CD4-positive, alpha-beta T cell treated with Interferon gamma for 1 hour (primary cell): ENCODE measurements around the gene KLRB1.
A peak's percentile ranks its signal among the peaks of the same experiment; 100 is the strongest.
"Not testable (repeated sequence)": the region's sequence is repeated elsewhere in the genome, so short reads cannot be mapped to it uniquely, and the experiment has no call there.

ENCODE experiments used
- DNase-seq: peaks from one replicate; pipeline ENCODE4 v3.0.0-alpha.2; 2020

Gene KLRB1

DNA sequence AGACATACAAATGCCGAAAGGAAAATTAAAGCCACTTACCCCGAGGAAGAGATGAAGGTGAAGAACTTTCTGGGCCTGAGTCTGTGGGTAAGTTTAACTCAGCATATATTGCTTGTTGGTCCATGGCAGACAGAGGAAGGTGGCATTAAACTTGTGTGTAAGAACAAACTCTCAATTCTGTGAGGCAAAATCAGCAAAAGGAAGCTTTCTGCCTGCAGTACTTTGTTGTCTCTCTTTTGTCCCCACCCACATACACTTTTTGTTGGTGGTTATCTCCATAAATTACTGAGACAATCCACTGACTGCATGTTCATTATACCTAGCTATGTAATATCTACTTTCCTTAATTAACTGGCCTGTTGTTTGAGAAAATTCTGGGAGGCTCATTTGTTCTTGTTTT lies at the start of gene KLRB1:
Gene KLRB1, minus strand, starts transcription at position 201 of the 400 bp plus-strand sequence. Its CDS starts 77 bp downstream, at position 124.
- DNase-seq: no peak

DNA sequence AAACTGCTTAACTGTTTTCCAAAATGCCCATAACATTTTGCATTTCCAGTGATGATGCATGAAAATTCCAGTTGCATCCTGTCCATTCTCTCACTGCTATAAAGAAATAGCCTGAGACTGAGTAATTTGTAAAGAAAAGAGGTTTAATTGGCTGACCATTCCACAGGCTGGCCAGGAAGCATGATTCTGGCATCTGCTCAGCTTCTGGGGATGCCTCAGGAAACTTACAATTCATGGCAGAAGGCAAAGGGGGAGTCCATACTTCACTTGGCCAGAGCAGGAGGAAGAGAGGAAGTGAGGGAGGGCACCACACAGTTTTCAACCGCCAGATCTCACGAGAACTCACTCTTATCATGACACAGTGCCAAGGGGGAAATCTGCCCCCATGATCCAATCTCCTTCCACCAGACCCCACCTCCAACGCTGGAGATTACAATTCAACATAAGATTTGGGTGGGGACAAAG lies 43.6 kb upstream of the KLRB1 start:
- DNase-seq: peak; percentile 42

DNA sequence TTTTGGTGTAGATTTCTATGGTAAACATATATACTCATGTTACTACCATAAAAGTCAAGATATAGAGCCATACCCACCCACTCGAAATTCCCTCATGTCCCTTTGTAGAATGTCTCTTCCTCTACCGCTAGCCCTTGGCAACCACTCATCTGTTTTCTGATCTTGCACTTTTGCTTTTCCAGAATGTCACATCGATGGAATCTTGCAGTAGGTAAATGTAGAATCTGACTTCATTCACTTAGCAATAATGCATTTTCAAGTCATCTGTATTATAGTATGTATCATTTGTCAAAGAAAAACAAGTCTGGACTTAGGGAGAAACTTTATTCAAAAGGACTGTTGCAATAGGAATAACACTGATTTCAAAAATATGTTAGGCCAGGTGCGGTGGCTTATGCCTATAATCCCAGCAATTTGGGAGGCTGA lies 42.4 kb upstream of the KLRB1 start:
- DNase-seq: no peak

DNA sequence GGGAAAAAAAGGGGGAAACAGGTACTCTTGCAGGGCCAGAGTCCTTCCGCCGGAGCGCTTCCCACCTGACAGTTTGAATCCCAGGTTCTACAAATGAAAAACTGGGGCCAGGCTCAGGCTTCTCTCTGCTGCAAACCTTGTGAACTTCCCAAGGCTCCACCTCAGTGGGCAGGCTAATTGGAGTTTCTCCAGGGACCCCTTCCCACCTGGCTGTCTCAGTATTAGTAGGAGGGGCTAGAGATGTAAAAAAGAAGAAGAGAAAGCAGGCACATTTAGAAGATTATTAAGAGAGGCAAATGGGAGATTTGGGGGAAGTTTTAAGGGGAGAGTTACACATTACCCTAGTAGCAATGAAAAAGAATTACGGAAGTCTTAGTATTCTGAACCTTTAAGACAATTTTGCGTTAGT lies 41.8 kb upstream of the KLRB1 start:
- peak; percentile 45 for DNase-seq

DNA sequence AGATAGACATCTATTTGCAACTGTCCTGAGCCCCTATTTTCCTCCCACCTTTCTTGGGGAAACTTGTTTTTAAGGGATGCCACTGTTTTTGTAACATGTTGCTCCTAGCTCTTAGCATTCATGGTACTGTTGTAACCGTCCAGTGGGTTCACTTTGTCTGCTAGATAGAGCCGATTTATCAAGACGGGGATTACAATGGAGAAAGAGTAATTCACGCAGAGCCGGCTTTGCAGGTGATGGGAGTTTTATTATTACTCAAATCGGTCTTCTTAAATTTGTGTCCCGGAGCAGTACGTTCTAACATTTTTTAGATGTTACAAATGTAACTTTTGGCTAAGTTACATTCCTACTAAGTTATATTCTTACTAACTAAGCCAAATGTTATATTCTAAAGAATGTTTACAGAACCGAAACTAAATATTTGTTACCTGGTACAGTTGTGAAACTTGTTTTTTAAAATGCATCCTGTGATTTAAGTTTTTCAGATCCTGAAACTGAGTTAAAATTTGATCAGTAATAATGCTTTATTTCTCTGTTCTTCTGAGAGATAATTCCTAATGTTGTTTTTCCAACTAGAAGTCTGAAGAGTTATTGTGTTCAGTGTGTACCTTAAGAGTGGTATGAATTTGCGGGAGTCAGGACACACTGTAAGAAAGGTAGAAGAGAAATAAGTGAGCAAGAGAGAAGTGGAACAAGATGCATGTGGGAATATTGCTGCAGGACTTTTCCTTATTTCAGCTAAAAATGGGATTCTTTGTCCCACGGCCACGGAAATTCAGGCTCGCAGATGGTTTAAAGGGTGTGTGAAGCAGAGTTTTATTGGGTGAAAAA lies 41.2 kb upstream of the KLRB1 start:
- DNase-seq: no peak

DNA sequence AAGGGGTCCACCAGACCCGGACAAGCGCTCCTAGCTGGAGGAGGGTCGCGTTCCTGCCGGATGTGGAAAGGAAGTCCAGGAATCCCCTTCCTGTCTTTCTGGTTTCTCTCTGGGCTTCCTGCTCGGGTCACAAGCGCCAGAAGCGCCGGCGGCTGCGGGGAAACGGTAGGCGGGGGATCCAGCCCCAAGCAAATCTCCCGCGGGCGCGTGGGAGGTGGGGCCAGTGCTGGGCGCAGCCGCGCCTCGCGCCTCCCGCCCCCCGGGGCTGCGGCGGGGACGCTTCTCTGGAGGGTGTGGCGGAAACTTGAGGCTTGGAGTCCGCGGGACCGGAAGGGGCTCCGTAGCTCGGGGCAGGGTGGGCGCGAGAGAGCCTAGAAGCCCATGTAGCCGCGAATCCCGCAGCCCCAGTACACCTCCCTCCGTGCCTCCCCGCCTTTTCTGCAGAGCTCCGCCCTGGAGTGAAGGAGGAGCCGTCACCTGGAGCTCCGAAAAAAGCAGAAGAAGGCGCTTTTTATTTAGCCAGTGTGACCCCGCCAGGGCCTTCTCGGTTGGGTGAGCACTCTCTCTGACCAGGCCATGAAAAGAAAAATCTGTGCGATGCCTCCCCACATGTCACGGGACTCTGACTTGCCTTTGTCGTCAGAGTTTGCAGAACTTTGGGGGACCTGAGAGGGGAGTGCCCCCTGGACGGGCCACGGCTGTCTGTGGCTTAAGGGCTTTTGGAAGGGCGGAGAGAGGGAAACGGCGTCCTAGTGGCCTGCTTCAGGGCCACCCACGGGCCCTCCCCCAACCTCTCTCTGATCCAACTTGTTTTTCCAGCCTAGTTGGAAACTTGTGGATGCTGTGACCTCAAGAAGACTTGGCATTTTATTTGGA lies 40.3 kb upstream of the KLRB1 start:
- DNase-seq: peak; percentile 94

DNA sequence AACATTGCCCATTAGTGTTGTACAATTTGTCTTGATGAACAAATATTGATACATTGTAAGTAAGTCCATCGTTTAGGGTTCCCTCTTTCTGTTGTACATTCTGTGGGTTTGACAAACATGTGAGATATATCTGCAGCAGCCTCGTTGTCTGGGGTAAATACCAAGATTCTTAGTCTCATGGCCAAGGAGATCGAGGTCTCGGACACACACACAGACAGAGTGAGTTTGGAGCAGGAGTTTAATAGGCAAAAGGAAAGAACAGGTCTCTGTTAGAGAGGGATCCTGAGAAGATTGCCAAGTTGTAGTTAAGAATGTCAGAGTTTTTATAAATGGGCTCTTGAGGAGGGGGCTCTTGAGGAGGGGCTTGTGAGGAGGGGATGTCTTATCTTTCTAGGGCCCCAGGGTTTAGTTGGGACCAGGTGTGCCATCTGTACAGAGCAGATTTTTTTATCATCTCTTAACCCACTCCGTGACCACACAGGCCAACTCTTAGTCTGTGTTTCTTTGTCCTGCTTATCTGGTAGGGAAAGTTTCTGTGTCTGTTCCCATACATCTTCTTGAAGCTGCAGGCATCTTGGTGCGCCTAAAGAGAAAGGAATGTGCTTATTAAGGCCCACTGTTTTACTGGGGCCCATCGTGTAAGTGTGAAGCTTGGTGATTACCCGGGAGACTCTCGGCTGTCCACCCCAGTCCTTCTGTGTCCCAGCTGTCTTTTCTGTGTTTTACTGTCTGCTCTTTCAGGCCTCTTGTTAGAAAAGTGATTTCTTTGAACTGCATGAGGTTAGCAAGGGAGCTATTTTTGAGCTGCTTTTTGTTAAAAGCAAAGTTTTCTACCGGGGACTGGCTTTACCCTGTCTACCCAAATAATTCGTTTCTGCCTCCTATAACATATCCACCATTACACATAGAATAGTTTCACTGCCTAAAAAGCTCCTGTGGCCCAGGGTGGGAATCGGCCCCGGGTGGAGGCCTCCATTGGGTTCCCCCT lies 39.4 kb upstream of the KLRB1 start:
- no peak for DNase-seq

DNA sequence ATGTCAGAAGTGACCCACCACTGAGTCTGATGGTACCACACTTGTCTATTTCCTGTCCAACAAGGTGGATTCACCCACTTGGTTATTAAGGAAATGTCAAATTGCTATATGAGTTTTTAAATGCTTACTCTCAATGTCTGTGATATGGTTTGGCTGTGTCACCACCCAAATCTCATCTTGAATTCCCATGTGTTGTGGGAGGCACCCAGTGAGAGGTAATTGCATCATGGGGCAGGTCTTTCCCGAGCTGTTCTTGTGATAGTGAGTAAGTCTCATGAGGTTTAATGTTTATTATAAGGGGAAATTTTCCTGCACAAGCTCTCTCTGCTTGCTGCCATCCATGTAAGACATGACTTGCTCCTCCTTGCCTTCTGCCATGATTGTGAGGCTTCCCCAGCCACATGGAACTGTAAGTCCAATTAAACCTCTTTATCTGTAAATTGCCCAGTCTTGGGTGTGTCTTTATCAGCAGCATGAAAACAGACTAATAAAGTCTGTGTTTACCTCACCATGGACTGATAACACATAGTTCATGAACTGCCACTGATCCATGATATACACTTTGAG lies 37.4 kb upstream of the KLRB1 start:
- DNase-seq: not testable (repeated sequence)

DNA sequence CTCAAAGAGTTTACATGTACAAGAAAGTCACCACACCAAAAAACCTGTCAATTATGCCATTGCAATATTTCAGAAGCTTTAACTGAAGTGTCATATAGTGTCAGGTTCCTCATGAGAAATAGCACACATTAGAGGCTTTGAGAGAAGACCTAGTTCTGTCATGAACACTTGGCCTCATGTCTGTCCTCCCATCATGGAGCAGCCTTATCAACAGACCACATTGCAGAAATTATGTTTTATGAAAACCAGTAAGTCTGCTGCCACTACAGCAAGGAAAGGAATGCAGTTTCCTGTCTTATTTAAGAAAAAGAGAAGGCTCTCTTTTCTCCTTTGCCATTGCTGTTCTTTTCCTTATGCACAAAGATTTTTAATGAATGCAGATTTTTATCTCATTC lies 35.5 kb upstream of the KLRB1 start:
- no peak for DNase-seq

DNA sequence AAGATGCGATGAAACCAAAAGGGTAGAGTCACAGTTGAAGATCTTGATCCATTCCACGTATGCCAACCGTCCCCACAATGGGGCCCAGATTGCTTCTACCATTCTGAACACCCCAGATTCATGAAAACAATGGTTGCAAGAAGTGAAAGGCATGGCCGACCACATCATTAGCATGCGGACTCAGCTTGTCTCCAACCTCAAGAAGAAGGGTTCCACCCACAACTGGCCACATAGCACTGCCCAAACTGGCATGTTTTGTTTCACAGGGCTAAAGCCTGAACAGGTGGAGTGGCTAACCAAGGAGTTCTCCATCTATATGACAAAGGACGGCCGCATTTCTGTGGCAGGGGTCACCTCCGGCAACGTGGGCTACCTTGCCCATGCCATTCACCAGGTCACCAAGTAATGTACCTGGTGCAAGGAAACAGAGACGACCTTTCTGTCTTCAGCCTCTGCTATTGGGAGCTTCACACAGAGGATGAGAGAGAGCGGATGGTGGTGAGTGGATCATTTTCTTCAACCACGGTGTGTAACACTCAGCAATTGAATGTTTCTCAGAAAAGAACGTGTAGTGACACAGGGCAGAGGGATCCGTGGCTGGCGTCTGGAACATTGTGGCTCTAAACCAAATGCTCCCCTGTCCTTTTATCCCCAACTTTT lies 35.0 kb upstream of the KLRB1 start:
- no peak for DNase-seq

DNA sequence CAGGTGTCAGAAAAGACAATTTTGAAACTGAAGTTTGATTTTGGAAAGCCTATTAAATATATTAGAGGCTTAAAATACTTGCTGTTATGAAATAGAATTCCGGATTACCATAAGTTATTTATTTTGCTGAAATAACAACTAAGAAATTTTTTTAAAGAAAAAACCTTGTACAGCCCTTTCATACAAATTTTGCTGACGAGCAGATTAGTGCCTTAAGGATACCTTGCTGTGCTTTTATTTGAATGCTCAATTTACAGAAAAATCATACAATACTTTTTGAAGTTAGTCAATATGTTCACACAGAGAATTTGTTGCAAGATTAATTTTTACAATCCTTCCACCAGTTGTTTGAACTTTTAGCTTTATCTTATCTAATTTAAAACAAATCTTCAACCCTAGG lies 32.3 kb upstream of the KLRB1 start:
- no peak for DNase-seq

DNA sequence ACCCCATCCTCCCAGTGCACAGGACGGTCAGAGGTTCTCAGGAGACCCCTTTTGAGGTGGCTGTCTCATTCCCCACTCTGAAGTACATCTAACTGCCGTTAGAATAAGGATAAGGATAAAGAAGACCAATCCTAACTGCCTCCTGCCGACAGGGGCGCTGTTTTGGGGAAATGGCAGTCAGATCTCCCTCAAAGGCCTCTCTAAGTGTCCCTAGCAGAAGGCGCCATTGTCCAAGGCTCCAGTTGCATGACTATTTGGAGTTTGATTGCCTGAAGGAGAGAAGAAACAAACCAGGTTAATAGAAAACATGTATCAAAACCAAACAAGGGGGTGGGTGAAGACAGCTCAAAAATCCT lies 29.1 kb upstream of the KLRB1 start:
- DNase-seq: no peak

DNA sequence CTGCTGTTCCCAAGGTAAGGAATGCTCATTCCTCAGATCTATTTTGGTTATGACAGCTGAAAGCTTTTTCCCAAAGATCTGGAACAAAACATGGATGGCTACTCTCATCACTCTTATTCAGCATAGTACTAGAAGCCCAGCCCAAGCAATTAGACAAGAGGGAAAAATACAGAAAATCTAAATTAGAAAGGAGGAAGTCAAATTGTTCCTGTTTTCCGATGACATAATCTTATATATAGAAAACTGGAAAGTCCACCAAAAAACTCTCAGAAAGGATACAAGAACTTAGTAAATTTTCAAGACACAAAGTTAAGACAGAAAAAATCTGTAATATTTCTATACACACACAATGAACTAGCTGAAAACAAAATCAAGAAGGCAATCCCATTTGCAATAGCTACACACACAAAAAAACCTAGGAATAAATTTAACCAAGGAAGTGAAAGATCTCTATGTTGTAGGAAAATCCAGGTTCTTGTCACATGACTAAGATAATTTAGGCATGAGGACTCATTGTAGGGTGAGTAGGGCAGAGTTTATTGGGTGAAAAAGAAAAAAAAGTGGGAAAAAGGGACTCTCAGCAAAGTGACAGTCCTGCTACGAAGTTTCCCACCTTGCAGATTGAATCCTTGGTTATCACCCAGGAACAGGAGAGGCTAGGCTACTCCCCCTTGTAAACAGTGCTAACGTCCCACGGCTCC lies 28.6 kb upstream of the KLRB1 start:
- no peak for DNase-seq

DNA sequence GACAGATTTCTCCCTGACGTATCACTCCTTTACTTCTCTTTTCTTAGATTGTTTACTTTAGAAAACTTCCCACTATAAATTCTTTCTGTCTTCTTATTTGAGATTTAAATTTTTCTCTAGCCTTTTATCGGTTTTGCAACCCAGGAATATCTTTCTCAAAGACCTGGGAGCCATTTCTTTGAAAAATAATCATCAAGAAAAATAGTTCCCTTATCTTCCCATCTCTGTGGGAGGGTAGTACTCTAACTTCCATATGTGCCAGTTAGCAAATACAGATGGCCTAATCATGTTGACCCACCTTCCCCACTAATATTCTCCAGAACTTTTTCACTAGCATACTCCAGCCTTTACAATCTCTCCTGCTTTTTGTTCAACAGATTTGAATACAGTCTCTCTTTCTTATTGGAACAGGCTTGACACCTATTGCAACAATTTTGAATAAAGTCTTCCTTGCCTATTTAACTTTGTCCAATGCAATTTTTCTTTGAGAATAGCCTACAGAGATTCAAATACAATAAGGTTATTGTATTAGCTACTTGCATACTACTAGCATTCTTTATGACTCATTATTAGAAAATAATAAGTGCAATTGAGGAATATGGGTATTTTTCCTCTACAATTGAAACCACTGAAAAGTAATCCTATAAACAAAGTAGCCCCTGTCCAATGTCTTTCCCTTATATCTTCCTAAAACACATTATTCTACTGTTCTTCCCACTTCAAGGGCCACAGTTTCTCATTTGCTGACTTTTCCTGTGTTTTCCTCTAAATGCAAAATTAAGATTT lies 27.4 kb upstream of the KLRB1 start:
- no peak for DNase-seq

DNA sequence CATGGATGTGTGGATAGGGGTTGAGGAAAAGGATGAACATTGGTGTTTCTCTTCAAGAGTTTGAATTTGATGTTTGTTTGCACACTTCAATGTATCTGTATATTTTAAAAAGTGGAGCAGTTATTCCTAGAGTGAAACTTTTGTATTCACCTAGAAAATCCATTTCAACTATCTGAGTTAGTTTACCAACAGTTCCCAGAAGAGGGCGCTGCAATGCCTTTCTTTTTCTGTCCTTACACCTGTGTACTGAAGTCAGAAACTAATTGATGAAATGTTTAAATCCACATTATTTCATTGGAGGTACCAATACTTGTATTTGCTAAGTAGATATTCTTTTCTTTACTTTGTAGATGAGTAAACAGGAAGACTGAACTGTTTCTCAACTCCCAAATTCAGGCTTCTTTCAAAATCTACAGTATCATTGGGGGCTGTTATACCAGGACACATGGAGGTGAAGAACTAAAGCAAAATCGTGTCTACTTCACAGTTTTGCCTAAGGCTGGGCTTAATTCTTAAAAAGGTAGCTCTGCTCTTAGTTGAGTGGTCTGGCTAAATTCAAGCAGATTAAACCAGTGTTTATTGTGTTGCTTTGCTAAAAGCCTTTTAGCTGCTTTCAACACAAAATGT lies 26.6 kb upstream of the KLRB1 start:
- DNase-seq: peak; percentile 59

DNA sequence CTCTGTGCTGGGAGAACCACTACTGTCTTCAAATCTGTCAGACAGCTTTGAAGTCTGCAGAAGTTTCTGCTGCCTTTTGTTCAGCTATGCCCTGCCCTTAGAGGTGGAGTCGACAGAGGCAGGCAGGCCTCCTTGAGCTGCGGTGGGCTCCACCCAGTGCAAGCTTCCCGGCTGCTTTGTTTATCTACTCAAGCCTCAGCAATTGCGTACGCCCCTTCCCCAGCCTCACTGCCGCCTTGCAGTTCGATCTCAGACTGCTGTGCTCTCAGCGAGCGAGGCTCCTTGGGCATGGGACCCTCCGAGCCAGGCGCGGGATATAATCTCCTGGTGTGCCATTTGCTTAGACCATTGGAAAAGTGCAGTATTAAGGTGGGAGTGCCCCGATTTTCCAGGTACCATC lies 25.1 kb upstream of the KLRB1 start:
- DNase-seq: no peak

DNA sequence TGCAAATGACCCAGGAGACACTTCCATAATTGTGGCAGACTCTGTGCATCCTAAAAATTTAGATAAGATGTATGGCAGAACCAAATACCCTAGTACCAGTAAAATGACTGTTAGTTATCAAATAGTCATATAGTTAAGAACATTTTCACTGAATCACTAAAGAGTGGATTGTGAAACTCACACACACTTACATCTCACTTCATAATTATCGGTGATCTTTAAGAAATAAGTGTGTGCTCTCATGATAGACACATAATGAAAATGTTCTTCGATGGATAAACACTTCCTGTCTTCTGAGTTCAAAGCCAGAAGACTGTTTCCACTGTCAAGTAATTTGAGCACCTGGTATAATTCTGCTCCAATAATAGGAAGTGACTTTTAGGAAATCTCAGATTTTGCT lies 19.1 kb upstream of the KLRB1 start:
- no peak for DNase-seq

DNA sequence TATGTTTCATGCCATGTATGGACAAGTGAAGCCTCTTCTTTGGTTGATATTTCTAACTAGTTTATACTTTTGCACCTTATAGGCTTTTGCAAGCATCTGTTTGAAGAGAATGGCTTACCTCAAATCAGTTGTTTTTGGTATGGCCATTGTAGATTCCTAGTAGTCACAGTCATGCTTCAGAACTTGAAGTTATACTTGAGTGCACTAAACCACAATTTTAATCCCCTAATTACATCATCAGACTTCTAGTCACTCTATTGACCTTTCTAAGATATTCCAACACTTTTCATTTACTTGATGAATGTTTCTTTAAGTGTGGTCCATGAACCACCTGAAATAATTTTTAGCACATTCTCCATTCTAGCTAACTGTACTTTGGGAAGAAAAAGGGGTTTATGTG lies 18.6 kb upstream of the KLRB1 start:
- DNase-seq: no peak

DNA sequence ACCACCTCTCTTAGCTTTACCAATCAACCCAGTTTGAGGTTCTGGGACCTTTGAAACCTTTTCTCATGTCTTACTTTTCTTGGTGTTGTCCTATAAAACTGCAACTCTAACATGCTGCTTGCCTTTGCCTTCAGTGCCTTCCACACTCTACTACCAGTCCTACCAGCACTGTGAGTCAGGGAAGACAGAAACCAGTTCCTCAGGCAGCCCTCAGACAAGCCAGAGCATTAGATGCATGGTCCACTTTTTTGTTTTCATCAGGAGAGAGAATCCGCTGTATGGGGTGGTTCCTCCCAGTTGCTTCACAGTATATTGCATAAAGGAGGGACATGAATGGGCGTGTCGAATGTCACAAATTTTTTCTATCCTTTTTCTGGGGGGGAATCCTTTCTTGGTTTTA lies 17.3 kb upstream of the KLRB1 start:
- no peak for DNase-seq
